LNCAP (cell line): ENCODE data around the gene RUNX2.

Source experiments
- TF ChIP-seq, protein P1 (sequence below): fragments of 450-650 bp; IDR thresholded peaks from 2 replicates; pipeline ENCODE4 v1.5.1; 2017; ENCODE audit warnings: mild to moderate bottlenecking

Gene RUNX2

GRCh38 chr6:45365036-45365435 lies 36.9 kb downstream of the RUNX2 start:
- TF ChIP-seq, protein P1, sequence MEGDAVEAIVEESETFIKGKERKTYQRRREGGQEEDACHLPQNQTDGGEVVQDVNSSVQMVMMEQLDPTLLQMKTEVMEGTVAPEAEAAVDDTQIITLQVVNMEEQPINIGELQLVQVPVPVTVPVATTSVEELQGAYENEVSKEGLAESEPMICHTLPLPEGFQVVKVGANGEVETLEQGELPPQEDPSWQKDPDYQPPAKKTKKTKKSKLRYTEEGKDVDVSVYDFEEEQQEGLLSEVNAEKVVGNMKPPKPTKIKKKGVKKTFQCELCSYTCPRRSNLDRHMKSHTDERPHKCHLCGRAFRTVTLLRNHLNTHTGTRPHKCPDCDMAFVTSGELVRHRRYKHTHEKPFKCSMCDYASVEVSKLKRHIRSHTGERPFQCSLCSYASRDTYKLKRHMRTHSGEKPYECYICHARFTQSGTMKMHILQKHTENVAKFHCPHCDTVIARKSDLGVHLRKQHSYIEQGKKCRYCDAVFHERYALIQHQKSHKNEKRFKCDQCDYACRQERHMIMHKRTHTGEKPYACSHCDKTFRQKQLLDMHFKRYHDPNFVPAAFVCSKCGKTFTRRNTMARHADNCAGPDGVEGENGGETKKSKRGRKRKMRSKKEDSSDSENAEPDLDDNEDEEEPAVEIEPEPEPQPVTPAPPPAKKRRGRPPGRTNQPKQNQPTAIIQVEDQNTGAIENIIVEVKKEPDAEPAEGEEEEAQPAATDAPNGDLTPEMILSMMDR = no peak

GRCh38 chr6:45366534-45366933 lies 38.4 kb downstream of the RUNX2 start:
- TF ChIP-seq, protein P1 = no peak

DNA sequence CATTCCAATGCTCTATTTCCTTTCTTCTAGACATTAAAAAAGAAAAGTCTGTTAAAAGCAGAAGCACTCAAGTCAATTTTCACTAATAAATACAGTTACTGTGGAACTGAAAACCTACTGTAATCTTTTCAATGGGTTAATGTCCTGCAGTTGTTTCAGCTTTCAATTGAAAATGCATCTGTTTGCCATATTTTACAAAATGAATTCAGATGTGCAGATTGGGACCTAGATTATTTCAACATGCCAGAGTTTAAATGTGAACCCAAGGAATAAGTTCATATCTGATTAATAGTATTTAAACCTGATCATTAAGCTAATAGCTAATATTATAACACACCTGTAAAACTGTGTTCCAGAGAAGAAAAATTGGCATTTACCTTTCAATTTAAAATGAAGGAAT lies 39.9 kb downstream of the RUNX2 start:
- TF ChIP-seq, protein P1 = no peak

DNA sequence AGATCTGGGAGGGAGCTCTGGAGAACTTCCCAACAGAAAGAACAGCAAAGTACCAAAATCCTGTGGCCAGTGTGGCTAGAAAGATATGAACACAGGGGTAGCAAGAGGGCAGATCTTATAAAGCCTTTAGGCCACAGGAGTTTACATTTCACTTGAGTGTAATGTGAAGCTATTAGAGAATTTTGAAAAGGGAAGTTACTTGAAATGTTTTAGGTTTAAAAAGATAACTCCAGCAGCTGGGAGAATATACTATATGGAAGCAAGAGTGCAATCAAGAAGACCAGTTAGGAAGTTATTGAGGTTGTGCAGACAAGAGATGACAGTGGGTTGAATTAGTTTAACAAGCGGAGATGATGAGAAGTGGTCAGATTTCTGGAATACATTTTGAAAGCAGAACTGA lies 41.7 kb downstream of the RUNX2 start:
- TF ChIP-seq, protein P1 = no peak

DNA sequence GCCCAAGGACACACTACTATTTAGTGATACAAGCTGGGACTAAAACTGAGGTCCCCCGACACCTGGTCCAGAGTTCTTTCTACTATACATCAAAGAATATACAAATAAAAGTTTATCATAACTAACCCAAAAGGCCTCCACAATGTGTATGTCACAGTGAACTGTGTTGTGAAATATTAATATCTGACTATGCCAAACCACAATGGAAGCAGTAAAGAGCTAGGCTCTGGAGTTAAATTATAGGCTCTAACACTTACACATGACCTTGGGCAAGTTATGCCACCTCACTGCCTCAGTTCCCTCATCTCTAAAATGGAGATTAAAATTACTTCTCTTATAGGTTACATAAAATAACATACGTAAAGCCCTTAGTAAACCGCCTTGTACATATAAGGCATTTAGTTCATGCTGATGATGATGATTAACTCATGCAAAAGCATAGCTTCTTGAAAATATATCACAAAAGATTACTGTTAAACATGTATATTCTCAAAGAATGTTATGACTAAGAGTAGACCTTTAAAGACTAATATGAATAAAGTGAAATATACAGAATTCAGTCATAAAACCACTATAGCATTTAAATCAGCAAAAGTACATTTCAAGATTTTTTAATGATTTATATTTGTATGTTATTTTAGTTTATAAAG lies 43.9 kb downstream of the RUNX2 start:
- TF ChIP-seq, protein P1 = no peak

DNA sequence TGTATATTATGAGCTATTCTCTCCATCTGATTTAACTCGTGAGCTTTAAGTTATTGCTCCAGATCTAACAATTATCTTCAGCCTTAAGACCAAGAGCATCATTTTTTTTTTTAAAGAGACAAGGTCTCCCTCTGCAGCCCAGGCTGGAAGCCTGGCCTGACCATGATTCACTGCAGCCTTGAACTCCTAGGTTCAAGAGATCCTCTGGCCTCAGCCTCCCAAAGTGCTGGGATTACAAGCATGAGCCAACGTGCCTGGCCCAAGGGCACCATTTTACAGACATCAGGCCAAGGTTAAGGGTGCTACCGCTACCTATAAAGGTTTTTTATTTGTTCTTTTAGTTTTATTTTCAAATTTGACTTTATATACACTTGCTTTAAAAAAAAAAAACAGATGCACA lies 47.3 kb downstream of the RUNX2 start:
- TF ChIP-seq, protein P1 = no peak

DNA sequence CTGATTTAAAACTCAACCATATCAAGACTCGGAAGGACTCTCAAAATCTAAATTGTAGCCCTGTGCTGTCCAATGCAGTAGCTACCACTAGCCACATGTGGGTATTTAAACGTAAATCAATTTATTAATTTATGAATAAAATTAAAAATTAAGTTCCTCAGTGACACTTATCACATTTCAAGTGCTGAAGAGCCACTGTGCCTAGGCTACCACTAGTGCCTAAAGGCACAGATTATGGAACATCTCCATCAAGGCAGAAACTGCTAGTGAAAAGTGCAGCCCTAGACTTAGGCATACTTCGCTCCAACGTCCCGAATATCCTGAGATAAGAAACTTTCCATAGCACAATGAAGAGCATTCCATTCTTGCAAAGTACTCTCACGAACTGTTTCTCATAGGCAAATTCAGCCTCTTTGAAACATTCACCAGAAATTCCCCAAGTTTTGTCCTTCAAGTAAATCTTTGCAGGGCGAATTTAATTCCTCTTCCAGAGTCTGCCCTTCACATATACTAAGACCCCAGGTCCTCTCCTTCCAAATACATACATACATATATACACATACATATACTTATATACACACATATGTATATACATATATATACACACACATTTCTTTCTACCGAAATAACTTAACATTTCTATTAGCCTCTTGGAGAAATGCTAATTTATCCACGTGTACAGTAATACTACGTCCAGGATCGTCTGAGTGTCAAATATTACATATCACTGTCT lies 48.3 kb downstream of the RUNX2 start:
- TF ChIP-seq, protein P1 = no peak
